RCC 7860 (cell line): Measurements from ENCODE around the gene MAB21L2.
A peak's percentile ranks its signal among the peaks of the same experiment; 100 is the strongest.

Source experiments
- DNase-seq: peaks from one replicate; pipeline ENCODE4 v3.0.0-alpha.2; 2015; ENCODE audit warnings: low spot score
- FAIRE-seq: peaks from 2 replicates; lab custom pipeline; 2012; peaks lifted over from hg19 to GRCh38; lab: Jason Lieb, UNC

Gene MAB21L2

DNA sequence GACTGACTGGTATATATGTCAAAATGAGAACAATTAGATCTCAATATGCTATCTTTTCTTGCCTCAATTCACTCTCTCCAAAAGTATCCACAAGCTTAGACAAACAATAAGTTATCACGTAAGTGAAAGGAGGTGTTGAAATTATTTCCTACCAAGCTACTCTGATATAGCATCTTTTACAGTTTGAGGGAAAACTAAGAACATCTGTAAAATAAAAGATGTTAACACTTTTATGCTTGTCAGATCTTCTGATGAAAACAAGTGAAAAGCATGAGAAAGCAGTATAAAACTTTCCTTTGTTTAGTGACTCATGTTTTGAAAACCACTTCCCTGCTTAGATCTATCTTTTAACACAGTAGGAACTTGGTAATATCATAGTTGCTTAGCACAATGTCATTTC is 8.4 kb upstream of the MAB21L2 start:
- peak; percentile 65 for FAIRE-seq
- no peak for DNase-seq

DNA sequence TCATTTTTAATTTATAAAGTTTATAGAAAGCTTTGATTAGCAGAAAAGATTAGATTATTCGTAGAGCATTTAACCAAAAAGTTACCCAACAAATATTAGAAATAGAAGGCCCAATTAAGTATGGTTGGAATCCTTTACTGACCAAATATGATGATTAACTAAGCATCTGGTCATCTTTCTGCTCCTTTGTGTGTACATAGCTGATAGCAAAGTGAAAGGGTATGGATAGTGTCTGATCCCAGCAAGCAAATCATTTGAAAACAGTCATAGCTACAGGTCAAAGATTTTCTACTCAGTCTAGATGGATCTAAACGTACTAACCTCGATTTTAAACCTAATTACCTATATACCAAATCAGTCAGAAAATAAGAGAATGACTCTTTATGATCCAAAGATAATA is 7.3 kb upstream of the MAB21L2 start:
- FAIRE-seq (no peak), DNase-seq (no peak)

- no peak for DNase-seq
- FAIRE-seq = no peak
Measured at GRCh38 chr4:150577796-150578195, 4.2 kb upstream of the MAB21L2 start.

- DNase-seq (no peak), FAIRE-seq (no peak)
Measured at GRCh38 chr4:150578745-150579501, 3.0 kb upstream of the MAB21L2 start.

- DNase-seq = peak; percentile 6
- FAIRE-seq = no peak
Measured at GRCh38 chr4:150579551-150580234, 2.3 kb upstream of the MAB21L2 start.

DNA sequence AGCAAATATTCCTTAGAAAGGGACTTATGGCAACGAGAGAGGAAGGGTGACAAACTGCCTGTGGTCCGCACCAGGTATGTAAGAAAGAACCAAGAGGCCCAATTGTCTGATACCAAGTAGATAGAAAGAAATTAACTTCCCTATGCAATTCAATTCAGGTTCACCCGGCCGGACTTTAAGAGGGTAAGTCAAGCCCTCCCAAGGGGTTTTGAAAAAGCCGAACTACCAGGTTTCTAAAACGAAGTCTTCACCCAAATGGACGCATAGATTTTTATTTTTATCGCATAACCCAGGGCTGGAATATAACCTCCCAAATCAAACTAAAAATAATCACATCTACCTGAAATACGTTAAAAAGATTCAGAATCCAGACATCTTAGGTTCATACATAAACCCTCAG is 1.6 kb upstream of the MAB21L2 start:
- FAIRE-seq = no peak

DNA sequence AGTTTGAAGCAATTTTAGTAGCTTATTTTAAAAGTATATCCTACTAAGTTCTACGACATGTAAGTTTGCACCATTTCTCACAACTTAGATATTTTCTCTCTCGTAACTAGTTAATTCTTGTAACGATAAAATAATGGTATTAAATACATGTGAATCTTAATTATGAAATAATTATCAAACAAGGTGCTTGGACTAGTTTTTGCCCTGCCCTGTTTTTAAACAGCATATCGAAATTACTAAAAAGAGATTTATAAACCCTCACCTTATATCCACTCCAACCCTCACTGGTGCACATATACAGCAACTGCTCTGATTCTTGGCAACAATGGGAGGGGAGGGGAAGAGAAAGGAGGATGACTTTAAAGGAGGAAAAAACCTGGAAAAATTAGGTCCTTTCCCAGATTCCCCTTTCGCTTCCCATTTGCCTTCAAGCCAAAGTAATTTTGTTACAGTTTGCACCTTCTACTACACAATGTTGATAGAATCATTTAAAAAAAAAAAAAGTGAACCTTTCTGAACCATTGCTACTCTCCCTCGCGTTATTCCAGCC is 820 bp upstream of the MAB21L2 start:
- DNase-seq = no peak
- no peak for FAIRE-seq

More for the DNA sequence above, 1.6 kb upstream of the MAB21L2 start:
- DNase-seq = no peak

GRCh38 chr4:150581641-150582051 is 305 bp upstream of the MAB21L2 start:
- FAIRE-seq (no peak), DNase-seq (no peak)

DNA sequence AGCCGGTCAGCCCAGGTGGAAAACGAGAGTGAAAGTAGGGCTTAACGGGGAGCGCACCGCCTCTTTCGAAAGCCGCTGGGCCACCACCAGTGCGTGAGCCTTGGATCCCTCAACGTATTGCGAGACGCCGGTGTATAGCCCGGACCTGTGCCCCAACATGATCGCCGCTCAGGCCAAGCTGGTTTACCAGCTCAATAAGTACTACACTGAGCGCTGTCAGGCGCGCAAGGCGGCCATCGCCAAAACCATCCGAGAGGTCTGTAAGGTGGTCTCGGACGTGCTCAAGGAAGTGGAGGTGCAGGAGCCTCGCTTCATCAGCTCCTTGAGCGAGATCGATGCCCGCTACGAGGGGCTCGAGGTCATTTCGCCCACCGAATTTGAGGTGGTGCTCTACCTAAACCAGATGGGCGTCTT is 929 bp downstream of the MAB21L2 start:
- no peak for FAIRE-seq
- no peak for DNase-seq

DNA sequence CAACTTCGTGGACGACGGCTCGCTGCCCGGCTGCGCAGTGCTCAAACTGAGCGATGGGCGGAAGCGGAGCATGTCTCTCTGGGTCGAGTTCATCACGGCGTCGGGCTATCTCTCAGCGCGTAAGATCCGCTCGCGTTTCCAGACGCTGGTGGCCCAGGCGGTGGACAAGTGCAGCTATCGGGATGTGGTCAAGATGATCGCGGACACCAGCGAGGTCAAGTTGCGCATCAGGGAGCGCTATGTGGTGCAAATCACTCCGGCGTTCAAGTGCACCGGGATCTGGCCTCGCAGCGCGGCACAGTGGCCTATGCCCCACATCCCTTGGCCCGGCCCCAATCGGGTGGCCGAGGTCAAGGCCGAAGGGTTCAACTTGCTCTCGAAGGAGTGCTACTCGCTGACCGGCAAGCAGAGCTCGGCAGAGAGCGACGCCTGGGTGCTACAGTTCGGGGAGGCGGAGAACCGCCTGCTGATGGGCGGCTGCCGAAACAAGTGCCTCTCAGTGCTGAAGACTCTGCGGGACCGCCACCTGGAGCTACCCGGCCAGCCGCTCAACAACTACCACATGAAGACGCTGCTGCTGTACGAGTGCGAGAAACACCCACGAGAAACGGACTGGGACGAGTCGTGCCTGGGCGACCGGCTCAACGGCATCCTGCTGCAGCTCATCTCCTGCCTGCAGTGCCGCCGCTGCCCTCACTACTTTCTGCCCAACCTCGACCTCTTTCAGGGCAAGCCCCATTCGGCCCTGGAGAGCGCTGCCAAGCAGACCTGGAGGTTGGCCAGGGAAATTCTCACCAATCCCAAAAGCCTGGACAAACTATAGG is 1.5 kb downstream of the MAB21L2 start:
- no peak for FAIRE-seq

GRCh38 chr4:150584111-150584915 is 2.4 kb downstream of the MAB21L2 start:
- DNase-seq = no peak
- no peak for FAIRE-seq

More for the DNA sequence above, 1.5 kb downstream of the MAB21L2 start:
- no peak for DNase-seq

DNA sequence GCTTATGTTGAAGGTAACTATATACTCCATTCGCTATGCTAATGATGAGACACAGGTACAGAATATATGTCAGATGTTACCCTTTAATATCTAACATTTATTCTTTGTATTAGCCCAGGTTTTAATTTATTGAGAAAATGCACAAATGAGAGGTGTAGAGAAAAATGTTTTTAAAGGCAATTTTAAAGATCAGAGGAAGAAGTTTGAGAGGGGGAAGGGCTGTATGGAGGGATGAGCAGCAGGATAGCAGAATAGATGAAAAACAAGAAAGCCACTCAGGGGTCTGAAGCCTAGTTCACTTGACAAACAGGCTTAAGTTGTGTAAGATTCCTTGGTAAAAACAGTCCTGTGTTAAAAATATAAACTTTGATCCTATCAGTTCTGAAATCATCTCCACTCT is 3.7 kb downstream of the MAB21L2 start:
- no peak for FAIRE-seq

DNA sequence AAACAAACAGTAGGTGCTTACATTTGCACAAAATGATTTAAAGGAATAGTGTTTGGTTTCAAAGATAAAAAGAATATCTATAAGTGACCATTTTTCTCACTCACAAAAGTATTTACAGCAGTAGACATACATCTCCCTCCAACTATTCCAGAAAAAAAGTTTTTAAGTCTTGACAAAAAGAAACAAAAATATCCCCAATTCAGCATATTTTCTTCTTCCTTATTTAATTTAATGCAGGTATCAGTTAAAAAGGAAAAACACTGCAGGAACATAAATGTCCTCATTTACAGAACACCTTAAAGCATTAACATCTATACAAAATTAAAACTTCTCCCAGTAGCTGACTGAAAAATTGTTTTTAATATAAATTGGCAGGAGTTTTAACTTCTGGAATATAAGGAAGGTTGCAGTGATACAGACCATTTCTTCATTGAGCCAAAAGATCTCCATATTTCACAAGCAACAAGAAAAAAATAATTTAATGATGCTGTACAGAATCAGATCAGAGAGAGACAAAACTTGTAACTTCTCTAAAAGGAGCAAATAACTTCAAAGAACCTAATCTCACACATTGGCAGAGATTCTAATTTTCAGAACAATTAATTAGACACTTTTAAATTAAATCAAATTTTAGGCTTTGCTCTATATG is 4.3 kb downstream of the MAB21L2 start:
- no peak for DNase-seq
- FAIRE-seq = no peak

More for the DNA sequence above, 3.7 kb downstream of the MAB21L2 start:
- no peak for DNase-seq

DNA sequence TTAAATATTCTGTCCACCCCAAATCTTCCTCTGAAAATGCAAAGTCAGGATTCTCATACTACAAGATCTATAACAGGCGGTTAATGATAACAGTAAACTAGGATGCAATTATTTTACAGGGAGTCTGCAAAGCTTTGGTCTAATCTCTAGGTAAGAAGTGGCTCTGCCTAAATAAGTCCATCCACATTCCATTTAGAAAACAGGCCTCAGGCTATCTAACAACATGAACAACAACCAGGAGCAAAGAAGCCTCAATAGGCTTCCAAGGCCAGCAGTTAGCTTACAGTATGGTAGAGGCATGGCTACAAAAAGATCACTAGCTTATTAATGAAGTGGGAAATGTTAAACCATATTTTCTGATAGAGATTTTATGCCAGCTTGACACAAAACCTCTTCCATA is 6.4 kb downstream of the MAB21L2 start:
- DNase-seq (no peak), FAIRE-seq (no peak)

DNA sequence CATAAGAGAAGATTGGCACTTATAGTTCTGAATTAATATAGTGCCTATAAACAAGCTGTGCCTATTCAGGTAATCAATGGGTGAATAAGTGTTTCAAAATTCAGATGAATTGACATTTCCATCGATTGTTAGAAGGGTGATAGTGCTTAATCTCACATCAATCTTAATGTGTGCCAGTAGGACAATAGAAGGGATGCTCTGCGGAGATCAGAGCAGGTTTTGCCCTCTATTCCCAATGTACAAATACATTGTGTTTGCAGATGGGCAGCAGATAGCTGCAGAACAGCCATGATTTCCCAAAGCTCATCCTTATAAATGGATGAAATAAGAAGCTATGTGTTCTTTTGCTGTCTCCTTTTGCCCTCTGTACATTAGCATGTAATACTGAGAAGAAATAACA is 7.2 kb downstream of the MAB21L2 start:
- DNase-seq (no peak), FAIRE-seq (no peak)

- FAIRE-seq (no peak), DNase-seq (no peak)
Measured at GRCh38 chr4:150590631-150591030, 8.7 kb downstream of the MAB21L2 start.

DNA sequence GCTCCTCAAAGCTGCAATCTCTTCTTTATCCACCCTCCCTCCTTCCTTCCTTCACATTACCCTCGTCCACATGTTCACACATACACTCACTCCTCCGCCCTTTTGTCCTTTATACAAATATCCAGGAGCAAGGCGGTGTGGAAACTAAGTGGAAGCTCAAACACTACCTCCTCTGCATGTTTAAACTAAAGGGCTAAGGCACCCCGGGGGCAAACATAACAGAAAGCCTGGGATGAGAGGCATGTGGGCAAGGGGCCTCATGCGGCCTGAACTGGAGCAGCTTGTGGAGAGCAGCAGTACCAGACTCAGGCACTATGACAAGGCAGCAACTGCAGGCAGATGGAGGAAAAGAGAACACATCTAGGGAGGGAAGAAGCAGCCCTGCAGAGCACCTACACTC is 9.5 kb downstream of the MAB21L2 start:
- DNase-seq (no peak), FAIRE-seq (no peak)

- no peak for DNase-seq
- no peak for FAIRE-seq
Measured at GRCh38 chr4:150591904-150592303, 10.0 kb downstream of the MAB21L2 start.

DNA sequence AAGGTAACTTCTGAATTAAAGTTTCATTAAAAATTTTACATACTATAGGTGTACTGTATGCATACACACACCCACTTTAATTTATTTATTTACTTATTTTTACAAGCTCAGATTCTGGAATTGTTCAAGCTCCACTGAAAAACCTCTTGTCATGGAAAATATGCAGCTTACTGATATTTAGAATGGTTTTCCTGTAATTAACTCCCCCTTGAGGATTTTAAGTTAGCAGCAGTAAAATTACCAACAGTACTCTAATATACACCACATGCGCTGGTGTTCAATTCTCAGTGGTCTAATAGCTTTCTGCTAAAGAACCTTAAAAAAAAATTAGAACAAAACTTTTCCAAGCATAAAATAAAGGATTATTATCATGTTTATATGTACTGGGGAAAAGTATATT is 12.0 kb downstream of the MAB21L2 start:
- DNase-seq (no peak), FAIRE-seq (no peak)

DNA sequence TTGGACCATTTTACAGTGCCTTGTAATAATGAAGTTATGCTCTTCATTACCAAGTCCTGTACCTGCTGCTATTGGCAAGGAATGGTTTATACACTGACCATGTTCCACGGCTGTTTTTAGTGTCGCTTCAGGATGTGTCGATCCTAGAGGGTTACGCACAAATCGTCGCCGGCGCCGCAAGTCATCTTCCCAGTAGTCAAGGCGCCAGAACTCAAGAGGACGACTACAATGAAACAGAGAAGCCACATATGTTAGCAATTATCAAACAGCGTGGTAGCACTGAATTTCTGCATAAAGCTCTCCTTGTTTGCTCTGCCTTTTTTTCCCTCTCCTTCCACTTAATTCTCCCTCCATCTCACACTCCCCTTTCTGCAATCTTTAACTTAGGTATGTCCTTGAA is 17.0 kb downstream of the MAB21L2 start:
- FAIRE-seq (no peak), DNase-seq (no peak)
